ENCODE measurements around the gene COL6A1. TPM values are rescaled to one million over a fixed set of nuclear protein-coding genes. Genes with fewer than 3 reads are reported as not detected.
"Not testable (repeated sequence)": the region's sequence is repeated elsewhere in the genome, so short reads cannot be mapped to it uniquely, and the experiment has no call there.

COL6A1 gene
- total and polyA plus RNA-seq, 2 of the 4 experiments (the other 2 are of a cell fraction) = 173 to 1,578 TPM

GRCh38 chr21:45975667-45976409, 5.7 kb upstream of the COL6A1 start:
- H4K8ac ChIP-seq (ENCODE audit: low read depth in 2 of 2, low read length in 2 of 2); H3K36me3 ChIP-seq (ENCODE audit: control insufficient read depth, insufficient read depth, low read length); H3K4ac ChIP-seq (ENCODE audit: low read depth, low read length); H2AK9ac ChIP-seq (replicated peaks; ENCODE audit: low read depth, low read length, poor library complexity); H2AFZ ChIP-seq (replicated peaks; ENCODE audit: low read length, poor library complexity); H2BK20ac ChIP-seq (ENCODE audit: low read depth, low read length); H3K9ac ChIP-seq (ENCODE audit: low read depth, low read length); H4K5ac ChIP-seq (ENCODE audit: low read depth, low read length); H3K14ac ChIP-seq (replicated peaks; ENCODE audit: low read depth, low read length); H3K4me3 ChIP-seq (ENCODE audit: insufficient read depth, low read depth, low read length); H3K56ac ChIP-seq (ENCODE audit: extremely low read depth, insufficient read depth, low read length); H4K20me1 ChIP-seq (ENCODE audit: insufficient read depth, low read length); POLR2A ChIA-PET (ENCODE audit: unreplicated experiment); ATAC-seq (ENCODE audit: low read depth); H3K27me3 ChIP-seq (ENCODE audit: control insufficient read depth, insufficient read depth, low read length); H3K23ac ChIP-seq (ENCODE audit: low read depth, low read length); H2BK120ac ChIP-seq (ENCODE audit: low read depth, low read length); H3K27ac ChIP-seq (ENCODE audit: insufficient read depth, low read length); dilution Hi-C loops (cut with HindIII; ENCODE audit: low sequenced_read_pairs, unreplicated experiment); H2BK15ac ChIP-seq (ENCODE audit: low read depth, low read length); H4K91ac ChIP-seq (ENCODE audit: insufficient read depth, low read depth, low read length); H2AK5ac ChIP-seq (ENCODE audit: low read depth, low read length); H3K9me3 ChIP-seq (ENCODE audit: control insufficient read depth, insufficient read depth, low read length); BruUV-seq (replicated peaks); H2BK5ac ChIP-seq (ENCODE audit: low read depth, low read length, poor library complexity, severe bottlenecking); H3K9me1 ChIP-seq (ENCODE audit: insufficient read depth, low read length); H3K18ac ChIP-seq (ENCODE audit: low read depth, low read length); in situ Hi-C loops (cut with MboI; ENCODE audit: low sequenced_read_pairs); H3K4me2 ChIP-seq (ENCODE audit: low read depth, low read length); DNase-seq: not testable (repeated sequence)
- Histone ChIP-seq H3K79me1 (ENCODE audit: low read depth in 1 of 2, low read length in 2 of 2) (peaks cover 0 to 41% of the 10 kb centered on the region in 2 experiments; a peak in 2 of 4 replicates), H3K4me1 (ENCODE audit: control insufficient read depth, insufficient read depth, low read length) (peaks cover 49% of the 10 kb centered on the region)
- intact Hi-C loops (cut with micrococcal nuclease) = loop anchor here (10.0 kb wide), 1 partner anchor 349 kb away; the partner anchor contains the start of genes C21orf58 and PCNT
- no CpG with 5 or more reads among the region's 13 CpGs for WGBS, 2 experiments (ENCODE audit: extremely low coverage in 2 of 2, insufficient read length in 1 of 2)
- CTCF ChIA-PET = interaction anchor here (0.6 kb wide), 1 partner anchor 50 kb away, joined by 3 read pairs; no protein-coding TSS in a partner anchor

Data from IMR-90 (cell line).